Activated CD8-positive, alpha-beta T cell treated with anti-CD3 and anti-CD28 coated beads for 36 hours (primary cell): ENCODE results near the gene CYGB. TPM values are rescaled to one million over a fixed set of nuclear protein-coding genes. Genes with fewer than 3 reads are reported as not detected.
A peak's percentile ranks its signal among the peaks of the same experiment; 100 is the strongest.
"Not testable (repeated sequence)": the region's sequence is repeated elsewhere in the genome, so short reads cannot be mapped to it uniquely, and the experiment has no call there.

Source experiments
- ATAC-seq: fragments of 200-7000 bp; cut with Tn5 transposase; one replicate; pipeline ENCODE4 v1.10.0; 2021; ENCODE audit warnings: mild to moderate bottlenecking, moderate library complexity
- CTCF ChIA-PET: fragments of 350-600 bp; sonication (Branson Sonifier 250); formaldehyde crosslinking; loops from one replicate; lab custom pipeline; 2021; ENCODE audit warnings: antibody characterized with exemption; lab: Charles Lee
- POLR2A ChIA-PET: fragments of 350-600 bp; sonication (Branson Sonifier 250); formaldehyde crosslinking; loops from one replicate; lab custom pipeline; 2021; ENCODE audit warnings: antibody characterized with exemption; lab: Charles Lee
- DNase-seq: peaks from one replicate; pipeline ENCODE4 v3.0.0-alpha.2; 2020
- H3K27ac Mint-ChIP-seq: one replicate; pipeline ENCODE4 v1.8.0; 2021; ENCODE audit warnings: mild to moderate bottlenecking, mixed read lengths
- H3K27me3 Mint-ChIP-seq: one replicate; pipeline ENCODE4 v1.8.0; 2021; ENCODE audit warnings: mixed read lengths
- H3K36me3 Mint-ChIP-seq: one replicate; pipeline ENCODE4 v1.8.0; 2021; ENCODE audit warnings: low read depth, mixed read lengths
- H3K4me1 Mint-ChIP-seq: one replicate; pipeline ENCODE4 v1.8.0; 2021; ENCODE audit warnings: low read depth, mixed read lengths
- H3K4me3 Mint-ChIP-seq: one replicate; pipeline ENCODE4 v1.8.0; 2021; ENCODE audit warnings: mild to moderate bottlenecking, moderate library complexity, mixed read lengths
- H3K9me3 Mint-ChIP-seq: one replicate; pipeline ENCODE4 v1.8.0; 2021; ENCODE audit warnings: mixed read lengths
- intact Hi-C: fragments of 100-400 bp; cut with micrococcal nuclease; formaldehyde crosslinking; loops from one replicate; pipeline ENCODE4 v1.10.0; 2022
- total RNA-seq, 2 experiments: library from RNA; stranded (reverse); gene quantifications; one replicate each; pipeline ENCODE4 v1.2.3, GENCODE V29; 2021
- TF ChIP-seq, protein P1 (sequence below): fragments of 200-600 bp; IDR thresholded peaks from one replicate; pipeline ENCODE4 v1.8.0; 2022; ENCODE audit warnings: antibody characterized with exemption, mild to moderate bottlenecking

CYGB gene
- total RNA-seq, 2 experiments from 2014 or later: 0.23 TPM; not detected in 1

DNA sequence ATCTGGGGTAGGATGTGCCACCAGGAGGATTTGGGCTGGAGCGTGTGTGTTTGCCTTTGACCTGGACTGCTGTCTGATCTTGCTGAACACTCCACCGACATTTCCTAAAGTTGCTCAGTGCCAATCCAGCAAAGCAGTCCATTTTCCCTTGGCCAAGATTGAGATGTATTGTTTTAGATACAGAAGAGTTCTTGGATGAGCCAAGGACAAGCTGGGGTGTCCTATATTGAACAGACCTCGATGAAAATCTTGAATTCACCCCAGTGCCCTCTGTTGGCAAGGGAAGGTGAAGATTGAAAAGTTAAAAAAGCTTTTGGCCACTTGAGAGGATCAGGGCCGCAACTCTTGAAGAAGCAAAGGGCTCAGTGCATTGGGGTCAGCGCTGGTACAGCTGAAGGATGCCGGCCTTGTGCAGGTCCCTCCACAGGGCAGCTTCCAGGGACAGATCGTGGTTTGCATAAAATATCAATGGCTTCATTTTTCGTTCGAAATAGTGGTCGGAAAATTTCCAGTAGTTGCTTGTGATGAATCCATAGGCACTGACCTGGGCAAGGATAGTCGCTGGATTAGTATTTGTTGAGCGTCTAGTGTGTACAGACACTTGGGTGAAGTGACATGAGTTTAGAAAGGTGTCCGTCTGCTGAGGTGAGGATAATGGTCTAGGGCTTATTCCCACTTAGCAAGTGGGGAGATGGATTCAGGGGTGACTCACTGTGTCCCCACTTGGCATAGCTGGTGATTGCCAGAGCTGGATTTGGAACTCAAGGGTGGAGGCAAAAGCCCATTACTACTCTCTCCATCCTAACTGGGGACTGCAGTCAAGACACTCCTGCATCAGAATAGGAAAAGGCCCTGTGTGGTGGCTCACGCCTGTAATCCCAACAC is 28.5 kb upstream of the CYGB start:
- TF ChIP-seq, protein P1, sequence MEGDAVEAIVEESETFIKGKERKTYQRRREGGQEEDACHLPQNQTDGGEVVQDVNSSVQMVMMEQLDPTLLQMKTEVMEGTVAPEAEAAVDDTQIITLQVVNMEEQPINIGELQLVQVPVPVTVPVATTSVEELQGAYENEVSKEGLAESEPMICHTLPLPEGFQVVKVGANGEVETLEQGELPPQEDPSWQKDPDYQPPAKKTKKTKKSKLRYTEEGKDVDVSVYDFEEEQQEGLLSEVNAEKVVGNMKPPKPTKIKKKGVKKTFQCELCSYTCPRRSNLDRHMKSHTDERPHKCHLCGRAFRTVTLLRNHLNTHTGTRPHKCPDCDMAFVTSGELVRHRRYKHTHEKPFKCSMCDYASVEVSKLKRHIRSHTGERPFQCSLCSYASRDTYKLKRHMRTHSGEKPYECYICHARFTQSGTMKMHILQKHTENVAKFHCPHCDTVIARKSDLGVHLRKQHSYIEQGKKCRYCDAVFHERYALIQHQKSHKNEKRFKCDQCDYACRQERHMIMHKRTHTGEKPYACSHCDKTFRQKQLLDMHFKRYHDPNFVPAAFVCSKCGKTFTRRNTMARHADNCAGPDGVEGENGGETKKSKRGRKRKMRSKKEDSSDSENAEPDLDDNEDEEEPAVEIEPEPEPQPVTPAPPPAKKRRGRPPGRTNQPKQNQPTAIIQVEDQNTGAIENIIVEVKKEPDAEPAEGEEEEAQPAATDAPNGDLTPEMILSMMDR: no peak
- Mint-ChIP-seq H3K36me3 (peaks cover 54% of the 10 kb centered on the region), H3K27me3 (no peaks in the 10 kb centered on the region), H3K9me3 (peaks cover under 1% of the 10 kb centered on the region), H3K4me1 (peaks cover 57% of the 10 kb centered on the region), H3K27ac (peak overlapping the region; percentile 4), H3K4me3 (no peak overlapping the region)
- CTCF ChIA-PET: interaction anchor here (0.7 to 2.2 kb wide), 6 partner anchors 9 to 148 kb away, joined by 3 to 14 read pairs (median 4); no protein-coding TSS in a partner anchor
- ATAC-seq: no peak
- intact Hi-C loops: no loop called here
- POLR2A ChIA-PET: interaction anchor here (0.6 to 4.5 kb wide), 15 partner anchors 7 to 113 kb away, joined by 3 to 37 read pairs (median 4); partner anchors contain the start of gene ST6GALNAC2
- no peak for DNase-seq

DNA sequence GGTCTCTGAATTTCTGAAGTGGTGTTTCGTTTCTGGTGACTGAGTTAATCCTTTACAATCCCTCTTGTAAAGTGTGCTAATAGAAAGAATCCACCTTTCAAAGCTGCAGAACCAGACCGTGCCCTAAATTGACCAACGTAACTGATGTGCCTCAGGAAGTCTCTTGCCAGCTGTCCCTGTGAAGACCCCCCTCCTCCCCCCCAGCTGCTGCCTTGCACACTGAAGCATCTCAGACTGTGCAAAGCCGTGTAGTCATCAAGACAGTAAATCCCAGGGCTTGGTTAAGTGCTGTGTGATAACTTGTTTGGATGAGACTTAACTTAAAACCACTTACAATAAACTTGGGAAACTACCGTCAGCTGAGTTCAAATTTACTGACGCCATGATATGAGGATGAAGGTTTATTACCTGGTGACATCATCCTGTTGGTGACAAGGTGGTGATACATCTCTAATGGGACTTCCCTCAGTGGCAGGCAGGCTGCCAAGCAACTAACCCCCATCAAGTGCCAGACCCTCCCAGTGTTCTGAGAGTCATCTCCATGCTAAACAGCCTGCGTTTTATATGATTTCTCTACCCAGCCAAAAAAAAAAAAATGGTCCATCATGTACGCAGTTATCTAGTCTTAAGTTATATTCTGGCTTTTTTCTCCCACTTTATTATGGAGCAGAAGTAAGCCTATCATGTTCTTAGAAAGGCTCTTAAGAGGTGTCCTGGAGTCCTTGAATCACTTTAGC is 27.6 kb upstream of the CYGB start:
- peak overlapping the region; percentile 4 for H3K27ac Mint-ChIP-seq
- ChIA-PET POLR2A (interaction anchor here (0.6 to 4.5 kb wide), 8 partner anchors 7 to 104 kb away, joined by 3 to 19 read pairs (median 4); partner anchors contain the start of gene ST6GALNAC2), CTCF (interaction anchor here (1.0 to 1.9 kb wide), 2 partner anchors 42 to 148 kb away, joined by 3 to 4 read pairs; no protein-coding TSS in a partner anchor)
- peak; percentile 72 for DNase-seq
- H3K4me3 Mint-ChIP-seq, H3K27me3 Mint-ChIP-seq, H3K9me3 Mint-ChIP-seq, intact Hi-C loops: not testable (repeated sequence)
- peak; percentile 75 for ATAC-seq
- H3K4me1 Mint-ChIP-seq: peaks cover 65% of the 10 kb centered on the region
- peaks cover 61% of the 10 kb centered on the region for H3K36me3 Mint-ChIP-seq

DNA sequence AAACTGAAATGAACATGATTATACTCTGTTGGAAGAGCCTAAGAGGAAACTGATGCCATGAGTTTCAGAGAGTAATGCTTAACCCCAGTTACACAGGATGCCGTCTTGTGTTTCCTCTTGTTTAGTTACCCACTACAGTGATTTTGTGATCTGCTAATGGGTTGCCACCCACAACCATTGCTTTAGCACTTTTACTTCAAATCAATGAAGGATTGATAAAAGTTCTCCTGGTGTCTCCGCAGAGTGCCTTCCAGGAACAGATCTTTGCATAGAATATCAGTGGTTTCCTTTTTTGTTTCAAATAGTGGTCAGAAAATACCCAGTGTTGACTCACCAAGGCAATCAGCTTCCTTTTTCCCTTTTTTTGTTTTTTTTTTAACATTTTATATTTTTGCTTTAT is 25.9 kb upstream of the CYGB start:
- Mint-ChIP-seq H3K36me3 (peaks cover 78% of the 10 kb centered on the region), H3K4me1 (peaks cover 77% of the 10 kb centered on the region), H3K27ac (peak overlapping the region; percentile 57)
- intact Hi-C loops, CTCF ChIA-PET, H3K9me3 Mint-ChIP-seq, DNase-seq, H3K4me3 Mint-ChIP-seq, ATAC-seq, H3K27me3 Mint-ChIP-seq: not testable (repeated sequence)
- POLR2A ChIA-PET: interaction anchor here (0.6 kb wide), 1 partner anchor 39 kb away, joined by 4 read pairs; no protein-coding TSS in a partner anchor

DNA sequence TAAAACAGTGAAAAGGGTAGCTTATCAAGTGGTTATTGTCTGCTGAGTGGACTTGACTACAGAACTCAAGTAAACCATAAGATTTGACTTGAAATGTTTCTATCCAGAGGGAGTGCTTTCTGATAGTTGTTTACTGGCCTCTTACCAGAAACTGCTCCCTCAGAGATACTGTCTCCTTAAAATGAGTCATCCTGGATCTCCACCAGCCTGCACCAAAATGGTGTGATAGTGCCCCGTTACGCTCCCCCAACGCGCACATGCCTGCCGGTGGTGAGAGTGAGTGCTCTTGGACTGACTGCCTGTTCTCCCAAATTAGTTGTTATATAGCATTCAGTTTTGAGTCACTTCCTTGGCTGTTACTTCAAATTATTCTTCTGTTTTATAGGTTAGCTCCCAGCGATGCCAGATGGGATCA is 25.2 kb upstream of the CYGB start:
- DNase-seq (no peak), ATAC-seq (no peak)
- CTCF ChIA-PET: interaction anchor here (2.1 kb wide), 1 partner anchor 39 kb away, joined by 6 read pairs; no protein-coding TSS in a partner anchor
- no peaks in the 10 kb centered on the region for H3K9me3 Mint-ChIP-seq
- H3K27me3 Mint-ChIP-seq: no peaks in the 10 kb centered on the region
- peak overlapping the region; percentile 7 for H3K4me3 Mint-ChIP-seq
- H3K4me1 Mint-ChIP-seq: peaks cover 72% of the 10 kb centered on the region
- TF ChIP-seq, protein P1: no peak
- intact Hi-C loops: no loop called here
- POLR2A ChIA-PET: interaction anchor here (3.2 kb wide), 1 partner anchor 146 kb away, joined by 7 read pairs; no protein-coding TSS in a partner anchor
- peak overlapping the region; percentile 71 for H3K27ac Mint-ChIP-seq
- H3K36me3 Mint-ChIP-seq: peaks cover 84% of the 10 kb centered on the region

DNA sequence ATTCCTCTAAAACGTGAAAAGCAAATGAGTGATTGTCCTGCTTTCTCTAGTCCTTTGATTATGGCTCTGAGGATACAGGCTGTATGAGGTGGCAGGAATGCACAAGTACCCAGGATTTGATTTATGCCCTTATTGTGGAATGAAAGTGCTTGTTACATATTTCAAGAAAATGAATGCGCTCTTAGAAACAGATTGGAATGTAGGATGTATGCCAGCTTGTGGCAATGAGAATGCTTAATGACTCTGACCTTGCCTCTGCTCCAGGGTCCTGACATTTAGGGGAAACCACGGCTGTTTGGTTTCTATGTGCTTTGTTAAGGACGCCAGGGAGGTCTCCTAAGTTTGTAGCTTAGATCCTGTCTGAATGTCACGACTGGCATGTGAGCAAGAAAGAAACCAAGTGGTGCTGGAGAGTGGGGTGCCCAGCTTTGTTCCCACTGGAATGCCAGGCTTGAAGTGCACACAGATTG is 24.3 kb upstream of the CYGB start:
- ChIA-PET POLR2A (interaction anchor here (0.6 to 3.2 kb wide), 3 partner anchors 9 to 147 kb away, joined by 3 to 7 read pairs (median 4); no protein-coding TSS in a partner anchor), CTCF (interaction anchor here (2.1 to 7.3 kb wide), 2 partner anchors 39 to 62 kb away, joined by 6 to 64 read pairs; no protein-coding TSS in a partner anchor)
- Mint-ChIP-seq H3K27me3 (no peaks in the 10 kb centered on the region), H3K4me1 (peaks cover 63% of the 10 kb centered on the region), H3K27ac (peak overlapping the region; percentile 72), H3K36me3 (peaks cover 83% of the 10 kb centered on the region), H3K4me3 (peak overlapping the region; percentile 99), H3K9me3 (no peaks in the 10 kb centered on the region)
- ATAC-seq (no peak), DNase-seq (no peak)
- TF ChIP-seq, protein P1: no peak
- intact Hi-C loops: no loop called here
